Measurements from ENCODE around the gene TUBB3.
"Not testable (repeated sequence)": the region's sequence is repeated elsewhere in the genome, so short reads cannot be mapped to it uniquely, and the experiment has no call there.

TUBB3 gene

DNA sequence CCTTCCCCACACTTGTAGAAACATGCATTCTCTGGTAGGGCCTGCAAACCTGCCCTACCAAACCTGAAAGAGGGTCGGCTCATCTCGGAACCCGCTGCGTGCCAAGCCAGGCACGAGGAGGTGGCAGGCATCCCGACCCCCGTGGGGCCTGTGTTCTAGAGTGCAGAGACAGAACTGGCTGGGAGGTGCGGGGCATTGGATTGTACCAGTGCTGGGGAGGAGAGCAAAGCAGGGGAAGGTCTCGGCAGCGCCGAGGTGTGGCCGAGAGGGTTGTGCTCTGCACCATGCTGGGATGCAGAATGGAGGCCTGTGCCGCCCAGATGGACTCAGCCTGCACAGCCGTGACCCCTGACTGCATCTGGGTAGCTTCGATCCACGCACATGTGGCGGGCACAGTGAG, 22.3 kb upstream of the TUBB3 start:
- no peak for DNase-seq

DNA sequence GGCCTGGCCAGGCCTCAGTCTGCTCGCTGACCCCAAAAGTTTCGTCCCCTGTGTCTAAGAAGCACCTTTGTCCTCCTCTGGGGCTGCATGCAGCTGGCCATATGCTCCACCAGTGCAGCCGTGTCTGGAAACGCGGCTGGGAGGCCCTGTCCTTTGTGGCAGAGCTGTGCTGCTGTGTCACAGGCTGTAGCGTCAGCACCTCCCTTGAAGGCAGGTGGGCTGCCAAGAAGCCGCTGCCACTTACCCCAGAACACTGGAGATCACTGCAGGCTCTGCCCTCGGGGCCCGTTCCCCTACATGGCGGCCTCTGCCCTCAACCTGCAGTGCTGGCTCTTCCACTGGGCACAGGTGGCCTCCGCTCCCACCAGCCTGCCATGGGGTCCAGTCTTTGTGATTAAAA, 20.2 kb upstream of the TUBB3 start:
- no peak for DNase-seq

DNA sequence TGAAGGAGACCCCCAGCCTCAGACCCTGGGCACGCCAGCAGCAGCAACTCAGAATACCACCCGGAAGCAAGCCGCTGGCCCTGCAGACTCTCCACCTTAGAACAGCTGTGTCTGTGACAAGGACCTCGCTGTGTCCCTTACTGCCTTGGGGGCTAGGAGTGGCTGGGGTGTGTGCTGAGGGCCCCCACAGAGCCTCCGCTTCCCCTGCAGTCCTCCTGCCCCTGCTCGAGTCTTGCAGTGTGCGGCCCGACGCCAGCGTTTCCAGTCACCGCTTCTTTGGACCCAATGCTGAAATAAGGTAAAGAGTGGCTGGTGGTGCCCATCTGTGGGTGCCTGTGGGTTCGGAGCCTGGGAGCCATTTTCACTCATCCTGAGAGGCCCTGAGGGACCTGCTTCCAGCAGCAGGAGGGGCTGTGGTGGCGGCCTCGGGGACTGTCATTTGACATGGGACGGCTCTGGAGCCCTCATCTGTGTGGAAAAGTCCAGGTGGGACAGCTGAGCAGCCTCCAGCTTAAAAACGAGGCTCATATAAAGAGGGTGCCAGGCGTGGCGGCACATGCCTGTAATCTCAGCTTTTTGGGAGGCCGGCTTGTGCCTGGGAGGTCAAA, 19.1 kb upstream of the TUBB3 start:
- DNase-seq: no peak

- no peak for DNase-seq
Measured at GRCh38 chr16:89904606-89905510, 18.3 kb upstream of the TUBB3 start.

- DNase-seq: no peak
Measured at GRCh38 chr16:89905511-89906139, 17.5 kb upstream of the TUBB3 start.

DNA sequence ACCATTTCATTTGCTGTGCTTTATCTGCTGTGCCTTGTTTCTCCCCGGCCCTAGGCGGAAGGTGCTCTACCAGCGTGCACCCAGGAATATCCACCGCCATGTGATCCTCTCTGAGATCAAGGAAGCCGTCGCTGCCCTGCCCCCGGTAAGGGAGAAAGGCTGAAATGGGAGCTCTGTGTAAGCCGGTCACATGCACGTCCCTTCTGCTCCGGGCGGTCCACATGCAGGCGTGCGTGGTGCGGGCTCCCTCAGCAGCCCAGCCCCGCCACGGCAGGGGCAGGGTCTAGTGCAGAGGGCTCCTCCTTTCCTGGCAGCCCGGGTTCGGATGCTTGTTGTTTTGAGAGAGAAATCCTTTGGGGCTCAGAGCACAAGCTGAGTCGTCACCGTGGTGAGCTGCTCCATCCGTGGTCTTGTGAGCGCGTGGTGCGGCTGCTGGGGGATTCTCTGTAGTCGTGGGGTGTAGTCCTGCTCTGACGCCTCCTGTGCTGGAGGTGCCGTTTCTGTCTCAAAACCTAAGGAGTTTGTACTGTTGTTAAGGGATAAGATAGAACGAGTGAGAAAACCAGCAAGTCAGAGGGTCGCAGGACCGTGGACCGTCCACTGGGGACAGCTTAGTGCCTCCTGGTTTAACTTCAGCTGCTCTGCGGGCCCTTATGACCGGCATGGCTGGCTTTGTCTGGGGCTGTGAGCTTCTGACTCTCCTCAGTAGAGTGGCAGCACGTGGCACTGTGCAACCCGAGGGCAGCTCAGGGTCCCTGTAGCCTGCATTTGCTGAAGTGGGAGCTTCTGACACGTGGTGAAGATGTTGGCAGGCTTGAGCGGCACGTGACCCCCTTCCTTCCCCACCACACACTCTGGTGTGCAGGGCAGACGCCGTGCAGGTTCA, 16.8 kb upstream of the TUBB3 start:
- no peak for DNase-seq

GRCh38 chr16:89907055-89907814, 15.9 kb upstream of the TUBB3 start:
- no peak for DNase-seq

GRCh38 chr16:89908236-89908635, 14.9 kb upstream of the TUBB3 start:
- DNase-seq: no peak

GRCh38 chr16:89909777-89910716, 13.1 kb upstream of the TUBB3 start:
- peak in 50 of 51 donors; percentile 13 to 87 (median 65) for DNase-seq

- no peak for DNase-seq
Measured at GRCh38 chr16:89910717-89911354, 12.3 kb upstream of the TUBB3 start.

- DNase-seq: no peak
Measured at GRCh38 chr16:89911375-89911774, 11.8 kb upstream of the TUBB3 start.

DNA sequence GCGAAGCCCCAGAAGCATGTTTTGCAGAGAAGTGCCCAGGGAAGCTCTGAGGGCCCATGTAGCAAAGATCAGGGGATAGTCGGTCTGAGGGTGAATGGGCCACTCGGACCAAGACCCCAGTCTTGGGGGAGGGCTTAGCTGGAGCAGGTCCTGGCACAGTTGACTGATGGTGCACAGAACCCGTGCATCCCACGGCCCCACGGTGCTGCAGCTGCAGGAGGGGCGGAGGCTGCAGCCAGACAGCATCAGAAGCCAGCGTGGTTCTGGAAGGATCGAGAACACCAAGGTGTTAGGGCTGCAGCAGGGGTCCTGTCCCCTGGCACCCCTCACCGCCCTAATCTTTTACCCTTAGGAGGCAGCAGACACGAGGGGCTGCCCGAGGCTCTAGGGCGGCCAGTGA, 11.0 kb upstream of the TUBB3 start:
- DNase-seq: no peak

GRCh38 chr16:89912627-89913026, 10.5 kb upstream of the TUBB3 start:
- no peak for DNase-seq

GRCh38 chr16:89913408-89914387, 9.4 kb upstream of the TUBB3 start:
- DNase-seq: no peak

DNA sequence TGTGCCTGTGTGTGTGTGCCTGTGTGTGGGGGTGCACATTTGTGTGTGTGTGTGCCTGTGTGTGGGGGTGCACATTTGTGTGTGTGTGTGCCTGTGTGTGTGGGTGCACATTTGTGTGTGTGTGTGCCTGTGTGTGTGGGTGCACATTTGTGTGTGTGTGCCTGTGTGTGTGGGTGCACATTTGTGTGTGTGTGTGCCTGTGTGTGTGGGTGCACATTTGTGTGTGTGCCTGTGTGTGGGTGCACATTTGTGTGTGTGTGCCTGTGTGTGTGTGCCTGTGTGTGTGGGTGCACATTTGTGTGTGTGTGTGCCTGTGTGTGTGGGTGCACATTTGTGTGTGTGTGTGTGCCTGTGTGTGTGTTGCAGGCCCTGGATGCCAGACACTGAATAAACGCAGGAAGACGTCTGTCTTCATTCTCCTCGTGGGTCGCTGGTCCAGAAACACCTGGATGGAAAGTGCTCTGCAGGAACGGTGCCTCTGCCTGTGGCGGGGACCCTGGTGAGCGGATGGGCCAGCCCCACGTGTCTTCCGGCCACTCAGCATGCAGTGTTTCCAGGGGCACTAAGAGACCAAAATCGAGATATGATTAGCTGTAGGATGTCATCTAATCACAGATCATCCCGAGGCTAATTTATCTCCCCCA, 8.4 kb upstream of the TUBB3 start:
- not testable (repeated sequence) for DNase-seq

- DNase-seq: peak in 7 of 51 donors; percentile 2 to 31 (median 15)
Measured at GRCh38 chr16:89915303-89916232, 7.6 kb upstream of the TUBB3 start.

Measured in hypothalamus (tissue), 51 donors.